HG03521 (cell line): ENCODE measurements around the gene EFCC1.

ENCODE experiments used
- ATAC-seq: cut with Tn5 transposase; IDR thresholded peaks from one replicate; pipeline ENCODE4 v1.9.1; 2021; ENCODE audit warnings: mild to moderate bottlenecking, moderate library complexity; ENCODE audit not compliant: unreplicated experiment

The EFCC1 gene

GRCh38 chr3:129030611-129031010, 29.5 kb downstream of the EFCC1 start:
- ATAC-seq = no peak

- no peak for ATAC-seq
Observed at GRCh38 chr3:129031476-129032215, 30.5 kb downstream of the EFCC1 start.

- no peak for ATAC-seq
Observed at GRCh38 chr3:129032716-129033115, 31.6 kb downstream of the EFCC1 start.

- ATAC-seq = no peak
Observed at GRCh38 chr3:129033151-129033550, 32.0 kb downstream of the EFCC1 start.

GRCh38 chr3:129033633-129034321, 32.7 kb downstream of the EFCC1 start:
- ATAC-seq = no peak

- no peak for ATAC-seq
Observed at GRCh38 chr3:129034642-129035041, 33.5 kb downstream of the EFCC1 start.

- ATAC-seq = no peak
Observed at GRCh38 chr3:129035360-129036221, 34.5 kb downstream of the EFCC1 start.

- no peak for ATAC-seq
Observed at GRCh38 chr3:129036222-129037092, 35.4 kb downstream of the EFCC1 start.

- no peak for ATAC-seq
Observed at GRCh38 chr3:129037093-129037419, 36.0 kb downstream of the EFCC1 start.

- ATAC-seq = no peak
Observed at GRCh38 chr3:129038121-129038855, 37.2 kb downstream of the EFCC1 start.

- ATAC-seq = no peak
Observed at GRCh38 chr3:129039271-129040038, 38.4 kb downstream of the EFCC1 start.

- no peak for ATAC-seq
Observed at GRCh38 chr3:129040039-129040336, 38.9 kb downstream of the EFCC1 start.

- no peak for ATAC-seq
Observed at GRCh38 chr3:129040579-129041300, 39.6 kb downstream of the EFCC1 start.

- ATAC-seq = no peak
Observed at GRCh38 chr3:129045675-129046036, 44.6 kb downstream of the EFCC1 start.

GRCh38 chr3:129046037-129046731, 45.1 kb downstream of the EFCC1 start:
- ATAC-seq = no peak

- ATAC-seq = no peak
Observed at GRCh38 chr3:129046732-129047552, 45.8 kb downstream of the EFCC1 start.

GRCh38 chr3:129047553-129047839, 46.4 kb downstream of the EFCC1 start:
- no peak for ATAC-seq
